Left lobe of liver (tissue), 2 donors: ENCODE measurements around the gene CDC42BPG. TPM values are rescaled to one million over a fixed set of nuclear protein-coding genes. Genes with fewer than 3 reads are reported as not detected.
A peak's percentile ranks its signal among the peaks of the same experiment; 100 is the strongest.

ENCODE experiments used
- ATAC-seq: fragments of 200-7000 bp; cut with Tn5 transposase; one replicate; pipeline ENCODE4 v1.9.1; 2020; ENCODE audit warnings: mild to moderate bottlenecking, moderate library complexity
- DNase-seq: peaks from one replicate; pipeline ENCODE4 v3.0.0-alpha.2; 2020; ENCODE audit warnings: low spot score
- total RNA-seq: library from RNA; stranded (reverse); gene quantifications from one replicate; pipeline ENCODE4 v1.2.1, GENCODE V29; 2021
- donor health status: DM: no; HTN: no; CAD: no; lungs with moderate emphysema.
- donor health status: DM: no; HTN: yes; CAD: no.

Gene CDC42BPG
- total RNA-seq, 1 donor from 2014 or later: 1.2 TPM

GRCh38 chr11:64879244-64879900 is 34.9 kb upstream of the CDC42BPG start:
- no peak for ATAC-seq
- no peak for DNase-seq

GRCh38 chr11:64878494-64879243 is 34.2 kb upstream of the CDC42BPG start, which contains the start of gene EHD1:
Gene EHD1, minus strand, starts transcription at chr11:64878621. Its CDS starts 157 bp downstream, at chr11:64878464.
- DNase-seq (peak; percentile 99), ATAC-seq (peak; percentile 89)

GRCh38 chr11:64878223-64878493 is 33.7 kb upstream of the CDC42BPG start:
- DNase-seq (no peak), ATAC-seq (peak; percentile 12)

GRCh38 chr11:64877390-64878222 is 33.2 kb upstream of the CDC42BPG start:
- ATAC-seq: peak; percentile 1
- DNase-seq: no peak

- no peak for DNase-seq
- ATAC-seq: no peak
Observed at GRCh38 chr11:64876835-64877341, 32.4 kb upstream of the CDC42BPG start.

- DNase-seq (no peak), ATAC-seq (no peak)
Observed at GRCh38 chr11:64876229-64876750, 31.8 kb upstream of the CDC42BPG start.

GRCh38 chr11:64875369-64876228 is 31.1 kb upstream of the CDC42BPG start:
- ATAC-seq (peak; percentile 39), DNase-seq (peak; percentile 93)

GRCh38 chr11:64874308-64875240 is 30.1 kb upstream of the CDC42BPG start:
- no peak for ATAC-seq

GRCh38 chr11:64872790-64873488 is 28.5 kb upstream of the CDC42BPG start:
- DNase-seq (peak; percentile 86), ATAC-seq (peak; percentile 73)

More at GRCh38 chr11:64874308-64875240, 30.1 kb upstream of the CDC42BPG start:
- DNase-seq: no peak

- ATAC-seq (no peak), DNase-seq (no peak)
Observed at GRCh38 chr11:64871492-64871891, 27.0 kb upstream of the CDC42BPG start.

- no peak for ATAC-seq
- no peak for DNase-seq
Observed at GRCh38 chr11:64870893-64871466, 26.5 kb upstream of the CDC42BPG start.

- ATAC-seq (peak; percentile 8), DNase-seq (no peak)
Observed at GRCh38 chr11:64870176-64870892, 25.9 kb upstream of the CDC42BPG start.

- no peak for DNase-seq
- ATAC-seq: no peak
Observed at GRCh38 chr11:64869571-64870175, 25.2 kb upstream of the CDC42BPG start.

GRCh38 chr11:64868904-64869570 is 24.6 kb upstream of the CDC42BPG start:
- no peak for DNase-seq

GRCh38 chr11:64867748-64868462 is 23.5 kb upstream of the CDC42BPG start:
- ATAC-seq (no peak), DNase-seq (no peak)

More at GRCh38 chr11:64868904-64869570, 24.6 kb upstream of the CDC42BPG start:
- no peak for ATAC-seq

- DNase-seq (no peak), ATAC-seq (no peak)
Observed at GRCh38 chr11:64866173-64866491, 21.7 kb upstream of the CDC42BPG start.
